K562 (cell line): ENCODE measurements around the gene MYO18B. TPM values are rescaled to one million over a fixed set of nuclear protein-coding genes. Genes with fewer than 3 reads are reported as not detected.

Experiments
- ATAC-seq: fragments of 200-7000 bp; cut with Tn5 transposase; 3 replicates; pipeline ENCODE4 v1.9.1; 2020; ENCODE audit warnings: moderate library complexity
- BruUV-seq: library from RNA; stranded (reverse); fragments of 400-500 nt; replicated peaks from 2 replicates; lab custom pipeline; 2021; lab: Mats Ljungman, UMichigan
- CTCF ChIA-PET: fragments of 300-600 bp; formaldehyde crosslinking; extraction: SDS; loops from one replicate; lab custom pipeline; 2021; ENCODE audit warnings: low intra/inter-chr PET ratio; lab: Yijun Ruan, JAX
- POLR2A ChIA-PET: fragments of 300-600, 350-650 bp; sonication (Branson Sonifier 250); formaldehyde crosslinking; extraction: SDS; loops from one replicate; lab custom pipeline; 2021; ENCODE audit warnings: antibody characterized with exemption, inconsistent platforms; lab: Yijun Ruan, JAX
- DNase-seq, 4 experiments: peaks; one replicate each; pipeline versions ENCODE4 v3.0.0 to v3.0.0-alpha.2; 2011 to 2018; ENCODE audit warnings: low spot score in 3 of 4, mixed read lengths in 3 of 4; ENCODE audit errors: extremely low read depth in 1 of 4
- FAIRE-seq: peaks from 2 replicates; lab custom pipeline; 2011; peaks lifted over from hg19 to GRCh38; lab: Jason Lieb, UNC
- H2AFZ ChIP-seq: 2 replicates; pipeline ENCODE4 v1.6.0; 2011; ENCODE audit warnings: low read depth, low read length, control low read depth, inconsistent platforms
- H3K27ac ChIP-seq: fragments of 200-600 bp; 3 replicates; pipeline ENCODE4 v1.8.0; 2011; ENCODE audit warnings: low read depth, mild to moderate bottlenecking, control low read depth, inconsistent platforms, low read length, moderate library complexity, mixed read lengths; ENCODE audit errors: extremely low read depth
- H3K27me3 ChIP-seq, 2 experiments: fragments of 300-600 bp in 1 of 2; 2 replicates in 1 of 2; 3 replicates in 1 of 2; pipeline versions ENCODE4 v1.6.0 to v1.8.0; 2011; ENCODE audit warnings: inconsistent platforms in 2 of 2, low read length in 2 of 2, mild to moderate bottlenecking in 1 of 2, mixed read lengths in 1 of 2, moderate library complexity in 1 of 2; ENCODE audit not compliant: control insufficient read depth in 2 of 2, insufficient read depth in 2 of 2
- H3K36me3 ChIP-seq: fragments of 300-600 bp; 3 replicates; pipeline ENCODE4 v1.8.0; 2011; ENCODE audit warnings: mild to moderate bottlenecking, low read length, inconsistent platforms; ENCODE audit not compliant: control insufficient read depth, insufficient read depth
- H3K4me1 ChIP-seq, 2 experiments: fragments of 200-600 bp in 1 of 2; replicated peaks in 1 of 2; 2 replicates in 1 of 2; 3 replicates in 1 of 2; pipeline versions ENCODE4 v1.5.1 to v1.8.0; 2011; ENCODE audit warnings: inconsistent platforms in 2 of 2, low read length in 2 of 2, mild to moderate bottlenecking in 1 of 2, mixed read lengths in 1 of 2, moderate library complexity in 1 of 2; ENCODE audit not compliant: control insufficient read depth in 2 of 2, insufficient read depth in 2 of 2
- H3K4me2 ChIP-seq: 2 replicates; pipeline ENCODE4 v1.6.1; 2011; ENCODE audit warnings: low read length, control low read depth, inconsistent platforms, mixed read lengths; ENCODE audit not compliant: insufficient read depth
- H3K4me3 ChIP-seq: fragments of 200-600 bp; sonication (generic), shearing (Covaris generic); 2 replicates; pipeline ENCODE4 v1.5.1; 2016; ENCODE audit warnings: control low read depth, inconsistent platforms
- H3K79me2 ChIP-seq: fragments of 200-600 bp; 3 replicates; pipeline ENCODE4 v1.8.0; 2011; ENCODE audit warnings: low read length, inconsistent platforms; ENCODE audit not compliant: control insufficient read depth, insufficient read depth
- H3K9ac ChIP-seq, 2 experiments: 2 replicates each; pipeline versions ENCODE4 v1.6.0 to v1.6.1; 2011; ENCODE audit warnings: low read depth in 2 of 2, low read length in 2 of 2, control low read depth in 1 of 2, inconsistent platforms in 1 of 2, mild to moderate bottlenecking in 1 of 2, mixed read lengths in 1 of 2; ENCODE audit not compliant: insufficient read depth in 1 of 2
- H3K9me1 ChIP-seq: one replicate; pipeline ENCODE4 v1.6.0; 2011; ENCODE audit warnings: inconsistent platforms, mild to moderate bottlenecking, low read length, moderate library complexity; ENCODE audit not compliant: control insufficient read depth, insufficient read depth
- H3K9me3 ChIP-seq: replicated peaks from 2 replicates; pipeline ENCODE4 v1.5.1; 2011; ENCODE audit warnings: low read depth, low read length, inconsistent platforms; ENCODE audit not compliant: control insufficient read depth, insufficient read depth
- H4K20me1 ChIP-seq: replicated peaks from 2 replicates; pipeline ENCODE4 v1.6.1; 2011; ENCODE audit warnings: low read length, inconsistent platforms, mixed read lengths; ENCODE audit not compliant: control insufficient read depth, insufficient read depth
- BRD9 ChIP-seq: fragments of 450-650 bp; IDR thresholded peaks from 2 replicates; pipeline ENCODE4 v1.6.1; 2018; ENCODE audit warnings: low read depth; ENCODE audit not compliant: partially characterized antibody
- C11orf30 ChIP-seq: fragments of 450-650 bp; IDR thresholded peaks from 2 replicates; pipeline ENCODE4 v1.6.1; 2016; ENCODE audit warnings: low read depth, mild to moderate bottlenecking
- HDAC2 ChIP-seq: fragments of 450-650 bp; IDR thresholded peaks from 2 replicates; pipeline ENCODE4 v1.6.1; 2016; ENCODE audit warnings: mild to moderate bottlenecking
- HNRNPL ChIP-seq: fragments of 200-400 bp; formaldehyde crosslinking; IDR thresholded peaks from 2 replicates; pipeline ENCODE4 v1.6.1; 2017; ENCODE audit warnings: low read depth, mild to moderate bottlenecking, low read length
- JUN ChIP-seq, 2 experiments: sonication (generic) in 1 of 2; formaldehyde crosslinking in 1 of 2; IDR thresholded peaks; 2 replicates each; pipeline versions ENCODE4 v1.6.1 to v1.8.0; 2012 to 2022; ENCODE audit warnings: borderline replicate concordance in 2 of 2, mild to moderate bottlenecking in 2 of 2, improper control_type of control experiment in 1 of 2, low read depth in 1 of 2, low read length in 1 of 2, missing genetic modification reagents in 1 of 2
- NRF1 ChIP-seq, 2 experiments: fragments of 450-650 bp; IDR thresholded peaks in 1 of 2; conservative IDR thresholded peaks in 1 of 2; 2 replicates each; pipeline ENCODE4 v1.6.1; 2014; ENCODE audit warnings: mild to moderate bottlenecking in 2 of 2
- PTRF ChIP-seq: fragments of 450-650 bp; IDR thresholded peaks from 2 replicates; pipeline ENCODE4 v1.6.1; 2016; ENCODE audit warnings: mild to moderate bottlenecking, missing genetic modification characterization, missing compliant biosample characterization
- TAF15 ChIP-seq: fragments of 200-400 bp; formaldehyde crosslinking; IDR thresholded peaks from 2 replicates; pipeline ENCODE4 v1.6.1; 2017; ENCODE audit warnings: mild to moderate bottlenecking, low read depth, low read length, moderate library complexity
- ZNF217 ChIP-seq: sonication (generic); formaldehyde crosslinking; IDR thresholded peaks from 2 replicates; pipeline ENCODE4 v1.8.0; 2022; ENCODE audit warnings: mild to moderate bottlenecking, missing genetic modification reagents
- WGBS: fragments of 100-300 bp; shearing (Covaris generic); methylation state at CpG from one replicate; pipeline ENCODE4 v1.1.6; 2016; ENCODE audit warnings: low coverage, mixed read lengths; ENCODE audit not compliant: insufficient coverage; ENCODE audit errors: missing lambda C conversion rate; 5-methylcytosine and 5-hydroxymethylcytosine counted together
- in situ Hi-C: fragments of 300-500 bp; cut with MboI; formaldehyde crosslinking; loops from 4 replicates; pipeline ENCODE4 v1.15.0; 2018; ENCODE audit warnings: inconsistent platforms, mixed read lengths
- intact Hi-C: fragments of 100-400 bp; cut with micrococcal nuclease; formaldehyde crosslinking; loops from 2 replicates; pipeline ENCODE4 v1.14.2; 2022
- polyA plus RNA-seq, 8 experiments: library from polyadenylated mRNA; depleted of rRNA in 4 of 8; stranded (reverse) in 5 of 8; unstranded in 3 of 8; fragments of >200 nt; fragmentation: Nextera tagmentation in 2 of 8; fragmentation: Illumina TruSeq in 1 of 8; extraction: Ambion mirVana in 2 of 8; extraction: Trizol in 1 of 8; gene quantifications; 2 replicates each; pipeline versions ENCODE4 v1.2.1 to v1.2.3, GENCODE V29; 2011 to 2014; ENCODE audit warnings: inconsistent platforms in 1 of 8, missing spikeins in 1 of 8
- total RNA-seq, 7 experiments: library from RNA; depleted of rRNA in 6 of 7; stranded (reverse); fragments of >200 nt in 6 of 7; fragmentation: Illumina TruSeq in 2 of 7; extraction: Trizol in 2 of 7; gene quantifications; 2 replicates each; pipeline versions ENCODE4 v1.2.1 to v1.2.3, GENCODE V29; 2011 to 2021; ENCODE audit warnings: low replicate concordance in 1 of 7
- TF ChIP-seq, protein P1 (sequence below): fragments of 150-350 bp; conservative IDR thresholded peaks from 2 replicates; pipeline ENCODE4 v1.6.1; 2014; ENCODE audit warnings: low read length
- TF ChIP-seq, protein P2 (sequence below): fragments of 450-650 bp; IDR thresholded peaks from 2 replicates; pipeline ENCODE4 v1.6.1; 2017; ENCODE audit warnings: antibody characterized with exemption, mild to moderate bottlenecking

MYO18B gene
- total and polyA plus RNA-seq, 9 of the 15 experiments (the other 6 are each of a cell fraction or from before 2014, with no cell fraction given): 0.06 to 7.0 (median 4.3) TPM

DNA sequence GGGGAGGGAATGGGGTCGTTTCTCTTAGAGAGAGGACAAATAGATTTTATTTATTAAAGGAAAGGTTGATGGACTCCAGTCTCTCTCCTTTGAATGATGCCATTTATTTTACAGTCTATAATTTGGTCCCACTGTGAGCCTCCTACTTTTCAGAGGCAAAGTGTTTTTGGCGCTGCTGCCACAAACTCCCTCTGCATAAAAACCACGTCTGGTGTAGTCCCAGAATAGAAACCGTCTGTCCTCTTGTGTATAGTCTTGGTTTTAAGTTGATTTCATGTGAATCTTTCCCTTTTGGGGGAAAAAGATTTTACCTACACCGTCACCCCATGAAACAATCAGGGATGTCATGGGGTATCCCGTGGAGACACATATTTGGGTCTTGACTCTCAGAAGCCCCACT lies 283.6 kb downstream of the MYO18B start (continued):
- TF ChIP-seq ZNF217: no peak
- no peak for TF ChIP-seq HDAC2
- TF ChIP-seq PTRF (tag): no peak
- TF ChIP-seq, protein P1, sequence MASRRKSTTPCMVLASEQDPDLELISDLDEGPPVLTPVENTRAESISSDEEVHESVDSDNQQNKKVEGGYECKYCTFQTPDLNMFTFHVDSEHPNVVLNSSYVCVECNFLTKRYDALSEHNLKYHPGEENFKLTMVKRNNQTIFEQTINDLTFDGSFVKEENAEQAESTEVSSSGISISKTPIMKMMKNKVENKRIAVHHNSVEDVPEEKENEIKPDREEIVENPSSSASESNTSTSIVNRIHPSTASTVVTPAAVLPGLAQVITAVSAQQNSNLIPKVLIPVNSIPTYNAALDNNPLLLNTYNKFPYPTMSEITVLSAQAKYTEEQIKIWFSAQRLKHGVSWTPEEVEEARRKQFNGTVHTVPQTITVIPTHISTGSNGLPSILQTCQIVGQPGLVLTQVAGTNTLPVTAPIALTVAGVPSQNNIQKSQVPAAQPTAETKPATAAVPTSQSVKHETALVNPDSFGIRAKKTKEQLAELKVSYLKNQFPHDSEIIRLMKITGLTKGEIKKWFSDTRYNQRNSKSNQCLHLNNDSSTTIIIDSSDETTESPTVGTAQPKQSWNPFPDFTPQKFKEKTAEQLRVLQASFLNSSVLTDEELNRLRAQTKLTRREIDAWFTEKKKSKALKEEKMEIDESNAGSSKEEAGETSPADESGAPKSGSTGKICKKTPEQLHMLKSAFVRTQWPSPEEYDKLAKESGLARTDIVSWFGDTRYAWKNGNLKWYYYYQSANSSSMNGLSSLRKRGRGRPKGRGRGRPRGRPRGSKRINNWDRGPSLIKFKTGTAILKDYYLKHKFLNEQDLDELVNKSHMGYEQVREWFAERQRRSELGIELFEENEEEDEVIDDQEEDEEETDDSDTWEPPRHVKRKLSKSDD: no peak
- TF ChIP-seq BRD9: no peak
- TF ChIP-seq HNRNPL: no peak
- TF ChIP-seq TAF15: no peak

DNA sequence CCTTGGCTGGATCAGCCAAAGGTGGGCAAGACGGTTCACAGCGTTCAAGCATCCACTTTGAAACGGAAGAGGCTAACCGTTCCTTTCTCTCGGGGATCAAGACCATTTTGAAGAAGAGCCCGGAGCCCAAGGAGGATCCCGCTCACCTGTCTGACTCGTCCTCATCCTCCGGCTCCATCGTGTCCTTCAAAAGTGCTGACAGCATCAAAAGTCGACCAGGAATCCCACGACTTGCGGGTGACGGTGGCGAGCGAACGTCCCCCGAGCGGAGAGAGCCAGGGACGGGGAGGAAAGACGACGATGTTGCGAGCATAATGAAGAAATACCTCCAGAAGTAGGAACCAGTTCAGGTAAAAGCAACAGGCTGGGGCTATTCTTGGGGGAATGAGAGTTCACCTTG lies 285.4 kb downstream of the MYO18B start:
- Histone ChIP-seq H3K4me2 (no peak overlapping the region), H3K9ac (no peak overlapping the region), H2AFZ (no peak overlapping the region), H4K20me1 (no peaks in the 10 kb centered on the region), H3K36me3 (no peaks in the 10 kb centered on the region; the same call in 2 of the 3 replicates), H3K4me1 (no peaks in the 10 kb centered on the region), H3K27ac (no peak overlapping the region), H3K4me3 (no peak overlapping the region), H3K79me2 (no peaks in the 10 kb centered on the region), H3K9me1 (no peaks in the 10 kb centered on the region), H3K27me3 (no peaks in the 10 kb centered on the region), H3K9me3 (no peaks in the 10 kb centered on the region)
- intact Hi-C loops (no loop called here), in situ Hi-C loops (no loop called here)
- DNase-seq: no peak
- no TSS peak for BruUV-seq
- TF ChIP-seq C11orf30: peak; percentile 11; the same call in 1 of the 2 replicates
- no peak for TF ChIP-seq NRF1 (conservative IDR thresholded peaks at IDR 0.05 in 1 of 2, IDR thresholded peaks at IDR 0.05 in 1 of 2)
- TF ChIP-seq, protein P2, sequence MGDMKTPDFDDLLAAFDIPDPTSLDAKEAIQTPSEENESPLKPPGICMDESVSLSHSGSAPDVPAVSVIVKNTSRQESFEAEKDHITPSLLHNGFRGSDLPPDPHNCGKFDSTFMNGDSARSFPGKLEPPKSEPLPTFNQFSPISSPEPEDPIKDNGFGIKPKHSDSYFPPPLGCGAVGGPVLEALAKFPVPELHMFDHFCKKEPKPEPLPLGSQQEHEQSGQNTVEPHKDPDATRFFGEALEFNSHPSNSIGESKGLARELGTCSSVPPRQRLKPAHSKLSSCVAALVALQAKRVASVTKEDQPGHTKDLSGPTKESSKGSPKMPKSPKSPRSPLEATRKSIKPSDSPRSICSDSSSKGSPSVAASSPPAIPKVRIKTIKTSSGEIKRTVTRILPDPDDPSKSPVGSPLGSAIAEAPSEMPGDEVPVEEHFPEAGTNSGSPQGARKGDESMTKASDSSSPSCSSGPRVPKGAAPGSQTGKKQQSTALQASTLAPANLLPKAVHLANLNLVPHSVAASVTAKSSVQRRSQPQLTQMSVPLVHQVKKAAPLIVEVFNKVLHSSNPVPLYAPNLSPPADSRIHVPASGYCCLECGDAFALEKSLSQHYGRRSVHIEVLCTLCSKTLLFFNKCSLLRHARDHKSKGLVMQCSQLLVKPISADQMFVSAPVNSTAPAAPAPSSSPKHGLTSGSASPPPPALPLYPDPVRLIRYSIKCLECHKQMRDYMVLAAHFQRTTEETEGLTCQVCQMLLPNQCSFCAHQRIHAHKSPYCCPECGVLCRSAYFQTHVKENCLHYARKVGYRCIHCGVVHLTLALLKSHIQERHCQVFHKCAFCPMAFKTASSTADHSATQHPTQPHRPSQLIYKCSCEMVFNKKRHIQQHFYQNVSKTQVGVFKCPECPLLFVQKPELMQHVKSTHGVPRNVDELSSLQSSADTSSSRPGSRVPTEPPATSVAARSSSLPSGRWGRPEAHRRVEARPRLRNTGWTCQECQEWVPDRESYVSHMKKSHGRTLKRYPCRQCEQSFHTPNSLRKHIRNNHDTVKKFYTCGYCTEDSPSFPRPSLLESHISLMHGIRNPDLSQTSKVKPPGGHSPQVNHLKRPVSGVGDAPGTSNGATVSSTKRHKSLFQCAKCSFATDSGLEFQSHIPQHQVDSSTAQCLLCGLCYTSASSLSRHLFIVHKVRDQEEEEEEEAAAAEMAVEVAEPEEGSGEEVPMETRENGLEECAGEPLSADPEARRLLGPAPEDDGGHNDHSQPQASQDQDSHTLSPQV: no peak
- TF ChIP-seq JUN (IDR thresholded peaks at IDR 0.05; ENCODE audit: borderline replicate concordance, low read depth, low read length): no peak
- TF ChIP-seq JUN (CRISPR knock-in tag; IDR thresholded peaks at IDR 0.05; ENCODE audit: borderline replicate concordance): no peak
- ChIA-PET CTCF (no interaction called here), POLR2A (no interaction called here)
- no peak for FAIRE-seq
- 77% methylated on average over 18 of the region's 23 CpGs for WGBS
- ATAC-seq: no peak
